GM18868 (cell line): ENCODE results near the gene PLEKHS1.
A peak's percentile ranks its signal among the peaks of the same experiment; 100 is the strongest.

ENCODE experiments used
- ATAC-seq: cut with Tn5 transposase; IDR thresholded peaks from one replicate; pipeline ENCODE4 v1.9.1; 2021; ENCODE audit warnings: mild to moderate bottlenecking, moderate library complexity; ENCODE audit not compliant: unreplicated experiment

Gene PLEKHS1

GRCh38 chr10:113751181-113751732 lies at the start of gene PLEKHS1:
Gene PLEKHS1 (plus strand): TSS chr10:113751682. CDS start chr10:113755278, 3,596 bp downstream.
- no peak for ATAC-seq

- no peak for ATAC-seq
Observed at GRCh38 chr10:113704637-113705343, 46.7 kb upstream of the PLEKHS1 start.

- ATAC-seq = no peak
Observed at GRCh38 chr10:113705344-113705652, 46.2 kb upstream of the PLEKHS1 start.

- no peak for ATAC-seq
Observed at GRCh38 chr10:113706623-113707022, 44.9 kb upstream of the PLEKHS1 start.

GRCh38 chr10:113708640-113709039 lies 42.8 kb upstream of the PLEKHS1 start:
- ATAC-seq = no peak

- no peak for ATAC-seq
Observed at GRCh38 chr10:113709221-113709838, 42.2 kb upstream of the PLEKHS1 start.

- no peak for ATAC-seq
Observed at GRCh38 chr10:113711142-113711541, 40.3 kb upstream of the PLEKHS1 start.

- ATAC-seq = no peak
Observed at GRCh38 chr10:113712024-113712423, 39.5 kb upstream of the PLEKHS1 start.

GRCh38 chr10:113712755-113713639 lies 38.5 kb upstream of the PLEKHS1 start:
- no peak for ATAC-seq

- ATAC-seq = no peak
Observed at GRCh38 chr10:113713640-113713982, 37.9 kb upstream of the PLEKHS1 start.

GRCh38 chr10:113716109-113716910 lies 35.2 kb upstream of the PLEKHS1 start:
- peak; percentile 66 for ATAC-seq

- no peak for ATAC-seq
Observed at GRCh38 chr10:113718969-113719822, 32.3 kb upstream of the PLEKHS1 start.

- ATAC-seq = no peak
Observed at GRCh38 chr10:113720386-113720785, 31.1 kb upstream of the PLEKHS1 start.

- no peak for ATAC-seq
Observed at GRCh38 chr10:113732160-113732881, 19.2 kb upstream of the PLEKHS1 start.

- ATAC-seq = no peak
Observed at GRCh38 chr10:113732966-113733365, 18.5 kb upstream of the PLEKHS1 start.

GRCh38 chr10:113733635-113734034 lies 17.8 kb upstream of the PLEKHS1 start:
- ATAC-seq = no peak

GRCh38 chr10:113735913-113736312 lies 15.6 kb upstream of the PLEKHS1 start:
- ATAC-seq = peak; percentile 52

GRCh38 chr10:113736576-113736975 lies 14.9 kb upstream of the PLEKHS1 start:
- no peak for ATAC-seq

- ATAC-seq = no peak
Observed at GRCh38 chr10:113739031-113739430, 12.5 kb upstream of the PLEKHS1 start.
